HepG2 (cell line): ENCODE measurements around the gene ANKRD42.

Source experiments
- ATF1 ChIP-seq: IDR thresholded peaks from 2 replicates; pipeline ENCODE4 v1.6.1; 2016; ENCODE audit warnings: mild to moderate bottlenecking, control low read depth
- CTCF ChIP-seq: sonication (generic); formaldehyde crosslinking; IDR thresholded peaks from 2 replicates; pipeline ENCODE4 v1.5.0; 2020; ENCODE audit warnings: mild to moderate bottlenecking, missing genetic modification reagents, moderate library complexity
- E2F1 ChIP-seq: sonication (generic); formaldehyde crosslinking; IDR thresholded peaks from 2 replicates; pipeline ENCODE4 v1.5.0; 2020; ENCODE audit warnings: missing genetic modification reagents
- FOXK1 ChIP-seq: sonication (generic); formaldehyde crosslinking; IDR thresholded peaks from 2 replicates; pipeline ENCODE4 v1.4.0; 2020; ENCODE audit warnings: low read depth, missing genetic modification reagents, borderline replicate concordance
- HOMEZ ChIP-seq: IDR thresholded peaks from 2 replicates; pipeline ENCODE4 v1.6.1; 2016; ENCODE audit warnings: low read depth
- KAT2B ChIP-seq: fragments of 150-350 bp; IDR thresholded peaks from 2 replicates; pipeline ENCODE4 v1.6.1; 2014; ENCODE audit warnings: low read depth, low read length, borderline replicate concordance
- NFE2L1 ChIP-seq: sonication (generic); formaldehyde crosslinking; IDR thresholded peaks from 2 replicates; pipeline ENCODE4 v1.4.0; 2020; ENCODE audit warnings: missing genetic modification reagents, mild to moderate bottlenecking, borderline replicate concordance
- ONECUT2 ChIP-seq: sonication (generic); formaldehyde crosslinking; IDR thresholded peaks from 2 replicates; pipeline ENCODE4 v1.4.0; 2020; ENCODE audit warnings: missing genetic modification reagents
- SP1 ChIP-seq, 2 experiments: fragments of 450-650 bp in 1 of 2; sonication (generic) in 1 of 2; formaldehyde crosslinking in 1 of 2; IDR thresholded peaks; 2 replicates each; pipeline versions ENCODE4 v1.4.0 to v1.6.1; 2016 to 2020; ENCODE audit warnings: missing genetic modification reagents in 1 of 2
- TBP ChIP-seq: sonication (generic); formaldehyde crosslinking; IDR thresholded peaks from 2 replicates; pipeline ENCODE4 v1.5.0; 2020; ENCODE audit warnings: missing genetic modification reagents
- ZMAT3 ChIP-seq: sonication (generic); formaldehyde crosslinking; conservative IDR thresholded peaks from 2 replicates; pipeline ENCODE4 v1.7.0; 2021; ENCODE audit warnings: missing genetic modification reagents
- ZNF317 ChIP-seq: sonication (generic); formaldehyde crosslinking; IDR thresholded peaks from 2 replicates; pipeline ENCODE4 v1.5.0; 2020; ENCODE audit warnings: mild to moderate bottlenecking, missing genetic modification reagents
- ZNF512 ChIP-seq: sonication (generic); formaldehyde crosslinking; IDR thresholded peaks from 2 replicates; pipeline ENCODE4 v1.4.0; 2020; ENCODE audit warnings: mild to moderate bottlenecking, missing genetic modification reagents
- ZZZ3 ChIP-seq: sonication (generic); formaldehyde crosslinking; IDR thresholded peaks from 2 replicates; pipeline ENCODE4 v1.4.0; 2020; ENCODE audit warnings: missing genetic modification reagents, mild to moderate bottlenecking, borderline replicate concordance

- no peak for TF ChIP-seq ONECUT2
- TF ChIP-seq CTCF (CRISPR knock-in tag): no peak
- TF ChIP-seq KAT2B: no peak
- no peak for TF ChIP-seq HOMEZ
- TF ChIP-seq TBP (CRISPR knock-in tag): no peak
- no peak for TF ChIP-seq E2F1
- TF ChIP-seq NFE2L1 (CRISPR knock-in tag): no peak
- TF ChIP-seq FOXK1: no peak
- TF ChIP-seq ATF1 (CRISPR knock-in tag): no peak
- no peak for TF ChIP-seq SP1 (IDR thresholded peaks at IDR 0.05)
- TF ChIP-seq SP1 (CRISPR knock-in tag; IDR thresholded peaks at IDR 0.05): no peak
- no peak for TF ChIP-seq ZZZ3 (CRISPR knock-in tag)
- no peak for TF ChIP-seq ZNF317 (CRISPR knock-in tag)
- no peak for TF ChIP-seq ZNF512 (CRISPR knock-in tag)
- TF ChIP-seq ZMAT3: no peak
Measured at GRCh38 chr11:83278351-83278750, 84.8 kb downstream of the ANKRD42 start.
